Suprapubic skin (tissue), 4 donors: ENCODE results near the gene BORA.

Source experiments
- EP300 ChIP-seq: sonication (generic); formaldehyde crosslinking; IDR thresholded peaks from one replicate; pipeline ENCODE4 v1.6.1; 2017; ENCODE audit warnings: antibody characterized with exemption
- POLR2A ChIP-seq, 2 donors: fragments of 450-650 bp; IDR thresholded peaks; one replicate each; pipeline ENCODE4 v1.6.1; 2017; ENCODE audit warnings: antibody characterized with exemption in 2 of 2, mild to moderate bottlenecking in 2 of 2, moderate library complexity in 2 of 2
- POLR2AphosphoS5 ChIP-seq, 3 donors: sonication (generic); formaldehyde crosslinking; IDR thresholded peaks; one replicate each; pipeline ENCODE4 v1.6.1; 2017; ENCODE audit warnings: antibody characterized with exemption in 3 of 3
- TF ChIP-seq, protein P1 (sequence below), 2 donors: fragments of 200-600 bp in 1 of 2; fragments of 450-650 bp in 1 of 2; sonication (generic) in 1 of 2; IDR thresholded peaks; one replicate each; pipeline ENCODE4 v1.5.1; 2016 to 2019; ENCODE audit warnings: antibody characterized with exemption in 2 of 2, mild to moderate bottlenecking in 1 of 2, moderate library complexity in 1 of 2

- TF ChIP-seq, protein P1, sequence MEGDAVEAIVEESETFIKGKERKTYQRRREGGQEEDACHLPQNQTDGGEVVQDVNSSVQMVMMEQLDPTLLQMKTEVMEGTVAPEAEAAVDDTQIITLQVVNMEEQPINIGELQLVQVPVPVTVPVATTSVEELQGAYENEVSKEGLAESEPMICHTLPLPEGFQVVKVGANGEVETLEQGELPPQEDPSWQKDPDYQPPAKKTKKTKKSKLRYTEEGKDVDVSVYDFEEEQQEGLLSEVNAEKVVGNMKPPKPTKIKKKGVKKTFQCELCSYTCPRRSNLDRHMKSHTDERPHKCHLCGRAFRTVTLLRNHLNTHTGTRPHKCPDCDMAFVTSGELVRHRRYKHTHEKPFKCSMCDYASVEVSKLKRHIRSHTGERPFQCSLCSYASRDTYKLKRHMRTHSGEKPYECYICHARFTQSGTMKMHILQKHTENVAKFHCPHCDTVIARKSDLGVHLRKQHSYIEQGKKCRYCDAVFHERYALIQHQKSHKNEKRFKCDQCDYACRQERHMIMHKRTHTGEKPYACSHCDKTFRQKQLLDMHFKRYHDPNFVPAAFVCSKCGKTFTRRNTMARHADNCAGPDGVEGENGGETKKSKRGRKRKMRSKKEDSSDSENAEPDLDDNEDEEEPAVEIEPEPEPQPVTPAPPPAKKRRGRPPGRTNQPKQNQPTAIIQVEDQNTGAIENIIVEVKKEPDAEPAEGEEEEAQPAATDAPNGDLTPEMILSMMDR (IDR thresholded peaks at IDR 0.05), result no peak
- TF ChIP-seq EP300 (no peak), POLR2A (IDR thresholded peaks at IDR 0.05) (no peak), POLR2AphosphoS5 (IDR thresholded peaks at IDR 0.05) (no peak)
Measured at GRCh38 chr13:72751220-72751619, 23.5 kb downstream of the BORA start.
